ENCODE results near the gene TLE4. TPM values are rescaled to one million over a fixed set of nuclear protein-coding genes. Genes with fewer than 3 reads are reported as not detected.

Gene TLE4
- polyA plus RNA-seq, 2 of the 4 experiments (the other 2 are of a cell fraction): 14.3 to 23.1 TPM

- Histone ChIP-seq H3K4me1 (0 out of 3 replicates have a peak, but pooled peaks cover 6% of the 10 kb centered on the region), H3K4me2 (no peak overlapping the region), H3K27ac (no peak overlapping the region), H3K4me3 (no peak overlapping the region), H3K9me3 (no peaks in the 10 kb centered on the region)
- FAIRE-seq (no peak), DNase-seq (ENCODE audit: low read depth in 1 of 2, low spot score in 1 of 2) (no peak), ATAC-seq (no peak)
- CTCF ChIA-PET: no interaction called here
- POLR2A ChIA-PET: no interaction called here
- TF ChIP-seq RFX5 (IDR thresholded peaks at IDR 0.05) (no peak), HOXB5 (CRISPR knock-in tag; IDR thresholded peaks at IDR 0.05) (no peak), MAZ (IDR thresholded peaks at IDR 0.05; ENCODE audit: borderline replicate concordance, low read depth, low read length) (no peak), MAFK (IDR thresholded peaks at IDR 0.05; ENCODE audit: partially characterized antibody) (no peak), JUNB (IDR thresholded peaks at IDR 0.05) (no peak), MYC (IDR thresholded peaks at IDR 0.05; ENCODE audit: borderline replicate concordance, low read length) (no peak), NPAS2 (CRISPR knock-in tag; IDR thresholded peaks at IDR 0.05; ENCODE audit: borderline replicate concordance) (no peak), NFE2L2 (conservative IDR thresholded peaks at IDR 0.05; ENCODE audit: low read length) (no peak), ATOH8 (CRISPR knock-in tag; IDR thresholded peaks at IDR 0.05; ENCODE audit: low read depth) (no peak), HDAC2 (IDR thresholded peaks at IDR 0.05) (no peak), HES2 (IDR thresholded peaks at IDR 0.05) (no peak), PHF8 (IDR thresholded peaks at IDR 0.05; ENCODE audit: borderline replicate concordance, low read depth) (no peak), HMGXB4 (CRISPR knock-in tag; IDR thresholded peaks at IDR 0.05; ENCODE audit: borderline replicate concordance) (no peak), PBX3 (IDR thresholded peaks at IDR 0.05) (no peak), KDM1A (IDR thresholded peaks at IDR 0.05; ENCODE audit: low read depth) (no peak), NR3C1 (IDR thresholded peaks at IDR 0.05) (no peak), HEYL (CRISPR knock-in tag; IDR thresholded peaks at IDR 0.05) (no peak), SREBF2 (IDR thresholded peaks at IDR 0.05) (no peak)
- WGBS (ENCODE audit: missing lambda C conversion rate): 92% methylated on average over 7 of the region's 7 CpGs
Measured at GRCh38 chr9:79580055-79580454, 8.3 kb downstream of the TLE4 start.

- Histone ChIP-seq H3K4me3 (no peak overlapping the region), H3K4me1 (0 out of 3 replicates have a peak, but pooled peaks cover 6% of the 10 kb centered on the region), H3K27ac (no peak overlapping the region), H3K4me2 (no peak overlapping the region), H3K9me3 (no peaks in the 10 kb centered on the region)
- CTCF ChIA-PET: no interaction called here
- TF ChIP-seq ZC3H11A (IDR thresholded peaks at IDR 0.05): no peak
- TF ChIP-seq ZNF302 (CRISPR knock-in tag; IDR thresholded peaks at IDR 0.05): no peak
- no peak for TF ChIP-seq USF2 (IDR thresholded peaks at IDR 0.05)
- no peak for TF ChIP-seq ATOH8 (CRISPR knock-in tag; IDR thresholded peaks at IDR 0.05; ENCODE audit: low read depth)
- no peak for TF ChIP-seq HOXB5 (CRISPR knock-in tag; IDR thresholded peaks at IDR 0.05)
- TF ChIP-seq CBX8 (IDR thresholded peaks at IDR 0.05): no peak
- no peak for TF ChIP-seq SREBF2 (IDR thresholded peaks at IDR 0.05)
- no peak for TF ChIP-seq CEBPB (IDR thresholded peaks at IDR 0.05)
- no peak for TF ChIP-seq MAX (IDR thresholded peaks at IDR 0.05)
- TF ChIP-seq EHF (CRISPR knock-in tag; IDR thresholded peaks at IDR 0.05): no peak
- TF ChIP-seq PHF8 (IDR thresholded peaks at IDR 0.05; ENCODE audit: borderline replicate concordance, low read depth): no peak
- TF ChIP-seq JUN (IDR thresholded peaks at IDR 0.05): no peak
- TF ChIP-seq CHD4 (IDR thresholded peaks at IDR 0.05; ENCODE audit: borderline replicate concordance): no peak
- TF ChIP-seq POLR2AphosphoS2 (conservative IDR thresholded peaks at IDR 0.05; ENCODE audit: low read length): no peak
- no peak for TF ChIP-seq EHMT2 (IDR thresholded peaks at IDR 0.05; ENCODE audit: low read depth)
- TF ChIP-seq HMGXB4 (CRISPR knock-in tag; IDR thresholded peaks at IDR 0.05; ENCODE audit: borderline replicate concordance): no peak
- TF ChIP-seq RCOR1 (IDR thresholded peaks at IDR 0.05; ENCODE audit: low read depth, low read length): no peak
- FAIRE-seq (no peak), ATAC-seq (no peak), DNase-seq (ENCODE audit: low read depth in 1 of 2, low spot score in 1 of 2) (no peak)
- POLR2A ChIA-PET: no interaction called here
- WGBS (ENCODE audit: missing lambda C conversion rate): 95% methylated on average over 3 of the region's 3 CpGs
Measured at GRCh38 chr9:79581388-79581787, 9.6 kb downstream of the TLE4 start.

All from A549 (cell line).